ENCODE measurements around the gene OR1M1. TPM values are rescaled to one million over a fixed set of nuclear protein-coding genes. Genes with fewer than 3 reads are reported as not detected.

The OR1M1 gene
- total RNA-seq, 1 donor from 2014 or later: not detected

- no peak for TF ChIP-seq CTCF (IDR thresholded peaks at IDR 0.05; ENCODE audit: partially characterized antibody, unreplicated experiment)
- no peaks in the 10 kb centered on the region for H3K27me3 Mint-ChIP-seq (ENCODE audit: unreplicated experiment)
- H3K36me3 Mint-ChIP-seq (ENCODE audit: unreplicated experiment): no peaks in the 10 kb centered on the region
- no peak within 1 kb of the TSS for H3K27ac Mint-ChIP-seq (ENCODE audit: unreplicated experiment)
- H3K4me3 Mint-ChIP-seq (ENCODE audit: unreplicated experiment): no peak within 1 kb of the TSS
- no peak for DNase-seq
- no peaks in the 10 kb centered on the region for H3K4me1 Mint-ChIP-seq (ENCODE audit: low read depth, unreplicated experiment)
- peaks cover 4% of the 10 kb centered on the region for H3K9me3 Mint-ChIP-seq (ENCODE audit: unreplicated experiment)
These were observed 28.5 kb downstream of the OR1M1 start, which contains the start of gene OR7G1 for GRCh38 chr19:9115307-9115813. Gene OR7G1, minus strand, starts transcription at chr19:9115763. Its CDS starts 0 bp downstream, at chr19:9115763.

GRCh38 chr19:9116547-9116946 is 29.7 kb downstream of the OR1M1 start:
- no peak for DNase-seq
- Mint-ChIP-seq H3K27ac (ENCODE audit: unreplicated experiment) (no peak overlapping the region), H3K36me3 (ENCODE audit: unreplicated experiment) (no peaks in the 10 kb centered on the region), H3K27me3 (ENCODE audit: unreplicated experiment) (no peaks in the 10 kb centered on the region), H3K4me1 (ENCODE audit: low read depth, unreplicated experiment) (no peaks in the 10 kb centered on the region), H3K9me3 (ENCODE audit: unreplicated experiment) (peaks cover 4% of the 10 kb centered on the region), H3K4me3 (ENCODE audit: unreplicated experiment) (no peak overlapping the region)
- TF ChIP-seq CTCF (IDR thresholded peaks at IDR 0.05; ENCODE audit: partially characterized antibody, unreplicated experiment): no peak

- Mint-ChIP-seq H3K27ac (ENCODE audit: unreplicated experiment) (no peak within 1 kb of the TSS), H3K36me3 (ENCODE audit: unreplicated experiment) (peaks cover 9% of the 10 kb centered on the region), H3K4me3 (ENCODE audit: unreplicated experiment) (no peak within 1 kb of the TSS)
These were observed 40.1 kb downstream of the OR1M1 start, which contains the start of gene OR7G3 for GRCh38 chr19:9126900-9127405. Gene OR7G3, minus strand, starts transcription at chr19:9126950. Its CDS starts 0 bp downstream, at chr19:9126950.

GRCh38 chr19:9128171-9128570 is 41.3 kb downstream of the OR1M1 start:
- H3K4me1 Mint-ChIP-seq (ENCODE audit: low read depth, unreplicated experiment): no peaks in the 10 kb centered on the region
- peaks cover 5% of the 10 kb centered on the region for H3K9me3 Mint-ChIP-seq (ENCODE audit: unreplicated experiment)
- H3K27ac Mint-ChIP-seq (ENCODE audit: unreplicated experiment): no peak overlapping the region
- H3K4me3 Mint-ChIP-seq (ENCODE audit: unreplicated experiment): no peak overlapping the region
- no peak for DNase-seq
- peaks cover 9% of the 10 kb centered on the region for H3K36me3 Mint-ChIP-seq (ENCODE audit: unreplicated experiment)
- H3K27me3 Mint-ChIP-seq (ENCODE audit: unreplicated experiment): peaks cover 4% of the 10 kb centered on the region
- no peak for TF ChIP-seq CTCF (IDR thresholded peaks at IDR 0.05; ENCODE audit: partially characterized antibody, unreplicated experiment)

More at GRCh38 chr19:9126900-9127405, 40.1 kb downstream of the OR1M1 start, which contains the start of gene OR7G3:
- Mint-ChIP-seq H3K4me1 (ENCODE audit: low read depth, unreplicated experiment) (no peaks in the 10 kb centered on the region), H3K27me3 (ENCODE audit: unreplicated experiment) (peaks cover 4% of the 10 kb centered on the region), H3K9me3 (ENCODE audit: unreplicated experiment) (peaks cover 4% of the 10 kb centered on the region)
- no peak for TF ChIP-seq CTCF (IDR thresholded peaks at IDR 0.05; ENCODE audit: partially characterized antibody, unreplicated experiment)
- no peak for DNase-seq

GRCh38 chr19:9130965-9131364 is 44.1 kb downstream of the OR1M1 start:
- Mint-ChIP-seq H3K9me3 (ENCODE audit: unreplicated experiment) (peaks cover 6% of the 10 kb centered on the region), H3K36me3 (ENCODE audit: unreplicated experiment) (peaks cover 8% of the 10 kb centered on the region), H3K4me1 (ENCODE audit: low read depth, unreplicated experiment) (no peaks in the 10 kb centered on the region), H3K4me3 (ENCODE audit: unreplicated experiment) (no peak overlapping the region), H3K27ac (ENCODE audit: unreplicated experiment) (no peak overlapping the region), H3K27me3 (ENCODE audit: unreplicated experiment) (peaks cover 4% of the 10 kb centered on the region)
- no peak for TF ChIP-seq CTCF (IDR thresholded peaks at IDR 0.05; ENCODE audit: partially characterized antibody, unreplicated experiment)
- DNase-seq: no peak

Data from glutamatergic neuron (in vitro differentiated cells).